Tibial nerve (tissue), 4 donors: ENCODE measurements around the gene GRID1. TPM values are rescaled to one million over a fixed set of nuclear protein-coding genes. Genes with fewer than 3 reads are reported as not detected.

Experiments used
- DNase-seq, 2 donors: peaks; one replicate each; pipeline ENCODE4 v3.0.0-alpha.2; 2019; ENCODE audit warnings: low spot score in 2 of 2
- H3K27ac ChIP-seq, 4 donors: fragments of 200-600 bp; sonication (generic) in 3 of 4; one replicate each; pipeline ENCODE4 v1.5.1; 2017 to 2019; ENCODE audit warnings: mild to moderate bottlenecking in 1 of 4
- H3K27me3 ChIP-seq, 2 donors: fragments of 200-600 bp; sonication (generic) in 1 of 2; one replicate each; pipeline versions ENCODE4 v1.5.1 to v1.6.0; 2017 to 2019
- H3K36me3 ChIP-seq, 3 donors: fragments of 200-600 bp; sonication (generic); one replicate each; pipeline ENCODE4 v1.5.1; 2018 to 2019
- H3K4me1 ChIP-seq, 4 donors: fragments of 200-600 bp; sonication (generic) in 3 of 4; one replicate each; pipeline ENCODE4 v1.5.1; 2017 to 2019
- H3K4me3 ChIP-seq, 4 donors: fragments of 200-600 bp; sonication (generic) in 3 of 4; one replicate each; pipeline ENCODE4 v1.5.1; 2017 to 2019; ENCODE audit warnings: mild to moderate bottlenecking in 1 of 4, moderate library complexity in 1 of 4
- H3K9me3 ChIP-seq, 4 donors: fragments of 200-600 bp; sonication (generic) in 3 of 4; one replicate each; pipeline ENCODE4 v1.5.1; 2017 to 2019
- CTCF ChIP-seq, 5 experiments: fragments of 200-600 bp in 3 of 5; fragments of 450-650 bp in 2 of 5; sonication (generic) in 3 of 5; IDR thresholded peaks; one replicate each; pipeline ENCODE4 v1.5.1; 2016 to 2019; ENCODE audit warnings: antibody characterized with exemption in 5 of 5, mild to moderate bottlenecking in 3 of 5, moderate library complexity in 2 of 5
- EP300 ChIP-seq, 2 donors: sonication (generic); formaldehyde crosslinking; IDR thresholded peaks; one replicate each; pipeline ENCODE4 v1.6.1; 2017; ENCODE audit warnings: antibody characterized with exemption in 2 of 2, mild to moderate bottlenecking in 1 of 2
- POLR2A ChIP-seq, 2 donors: fragments of 450-650 bp; IDR thresholded peaks; one replicate each; pipeline ENCODE4 v1.6.1; 2017; ENCODE audit warnings: antibody characterized with exemption in 2 of 2, mild to moderate bottlenecking in 2 of 2, moderate library complexity in 2 of 2
- WGBS, 2 donors: methylation state at CpG; one replicate each; pipeline ENCODE4 v1.1.5; 2018; 5-methylcytosine and 5-hydroxymethylcytosine counted together
- total RNA-seq, 4 donors: library from RNA; depleted of rRNA; stranded (reverse); fragments of >200 nt; gene quantifications; one replicate each; pipeline ENCODE4 v1.1.0, GENCODE V29; 2016

GRID1 gene
- total RNA-seq, 4 donors from 2014 or later: 7.7 to 16.3 (median 10.5) TPM

GRCh38 chr10:86064931-86065662, 301.5 kb downstream of the GRID1 start:
- no peaks in the 10 kb centered on the region for H3K27me3 ChIP-seq

DNA sequence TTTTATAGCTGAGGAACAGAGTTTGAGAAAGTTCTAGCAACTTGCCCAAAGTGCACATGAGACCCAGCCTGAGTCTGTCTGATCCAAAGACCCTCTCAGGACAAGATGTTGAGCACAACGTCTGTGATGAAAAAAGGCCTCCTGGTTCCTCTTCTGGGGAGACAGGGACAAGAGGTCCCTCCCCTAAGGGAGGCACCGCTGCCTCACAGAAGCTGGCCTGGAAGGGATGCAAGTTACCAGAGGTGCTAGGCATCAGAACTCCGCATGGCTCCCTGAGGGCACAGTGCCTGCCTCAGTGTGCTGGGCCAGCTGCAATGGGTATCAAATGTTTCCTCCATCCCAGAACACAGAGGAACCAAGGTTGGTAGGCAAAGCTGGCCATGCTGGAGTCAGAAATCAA, 302.4 kb downstream of the GRID1 start:
- DNase-seq: no peak
- no peak for TF ChIP-seq EP300 (IDR thresholded peaks at IDR 0.05)
- TF ChIP-seq POLR2A (IDR thresholded peaks at IDR 0.05): no peak
- TF ChIP-seq CTCF (IDR thresholded peaks at IDR 0.05): no peak
- H3K4me1 ChIP-seq: no peaks in the 10 kb centered on the region
- WGBS, 2 donors: 46 to 51% methylated on average over 3 of the region's 3 CpGs
- no peaks in the 10 kb centered on the region for H3K36me3 ChIP-seq
- no peak overlapping the region for H3K27ac ChIP-seq
- H3K9me3 ChIP-seq: no peaks in the 10 kb centered on the region
- H3K27me3 ChIP-seq: no peaks in the 10 kb centered on the region
- H3K4me3 ChIP-seq: no peak overlapping the region

More at GRCh38 chr10:86064931-86065662, 301.5 kb downstream of the GRID1 start:
- H3K36me3 ChIP-seq: no peaks in the 10 kb centered on the region
- H3K27ac ChIP-seq: no peak overlapping the region
- no peaks in the 10 kb centered on the region for H3K4me1 ChIP-seq
- H3K4me3 ChIP-seq: no peak overlapping the region
- 87 to 90% methylated on average over 4 to 5 of the region's 5 CpGs for WGBS, 2 donors
- no peaks in the 10 kb centered on the region for H3K9me3 ChIP-seq
- TF ChIP-seq CTCF (IDR thresholded peaks at IDR 0.05) (no peak), EP300 (IDR thresholded peaks at IDR 0.05) (no peak), POLR2A (IDR thresholded peaks at IDR 0.05) (no peak)
- no peak for DNase-seq

DNA sequence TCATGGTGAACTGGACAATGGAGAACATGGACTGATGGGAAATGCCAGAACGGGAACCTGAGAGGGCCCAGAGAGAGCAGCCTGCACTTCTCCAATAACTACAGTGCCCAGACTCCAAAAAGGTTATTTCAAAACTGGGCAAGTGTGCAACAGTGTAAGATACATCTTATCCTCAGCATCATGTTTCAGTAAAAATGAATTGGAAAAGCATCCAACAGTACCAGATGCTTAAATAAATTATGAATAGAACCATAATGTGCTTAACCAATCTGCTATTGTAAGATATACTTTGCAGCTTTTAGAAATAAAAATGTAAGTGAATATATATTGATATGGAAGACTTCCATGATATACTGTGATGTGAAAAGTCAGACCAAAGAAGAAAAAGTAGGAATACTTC, 303.3 kb downstream of the GRID1 start:
- Histone ChIP-seq H3K27ac (no peak overlapping the region), H3K4me1 (no peaks in the 10 kb centered on the region), H3K27me3 (no peaks in the 10 kb centered on the region), H3K9me3 (no peaks in the 10 kb centered on the region), H3K36me3 (no peaks in the 10 kb centered on the region), H3K4me3 (no peak overlapping the region)
- no peak for TF ChIP-seq POLR2A (IDR thresholded peaks at IDR 0.05)
- TF ChIP-seq EP300 (IDR thresholded peaks at IDR 0.05): no peak
- TF ChIP-seq CTCF (IDR thresholded peaks at IDR 0.05): no peak
- WGBS, 2 donors: 72 to 78% methylated on average over 1 of the region's 1 CpG
- no peak for DNase-seq

DNA sequence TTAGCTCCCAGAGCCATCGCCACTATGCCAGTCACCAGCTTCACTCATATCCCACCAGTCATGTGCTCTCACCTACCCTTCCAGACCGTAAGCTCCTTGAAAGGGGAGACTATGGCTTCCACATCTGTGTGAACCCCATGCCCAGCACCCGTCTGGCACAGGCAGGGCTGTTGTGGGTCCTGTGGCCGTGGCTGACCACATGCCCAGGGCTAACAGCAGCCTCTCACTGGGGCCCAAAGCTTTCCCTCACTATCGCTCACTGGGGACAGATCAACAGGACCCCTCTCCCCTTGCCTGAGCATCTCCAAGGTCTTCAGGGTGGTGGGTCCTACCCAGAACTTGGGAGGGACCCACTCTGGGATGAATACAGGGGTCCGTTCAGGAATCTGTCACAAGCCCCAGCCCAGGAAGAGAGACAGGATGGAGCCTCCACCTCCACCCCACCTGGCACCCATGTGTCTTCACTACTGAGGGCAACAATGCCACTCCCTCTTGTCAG, 303.9 kb downstream of the GRID1 start:
- 91 to 92% methylated on average over 6 of the region's 6 CpGs for WGBS, 2 donors
- H3K27ac ChIP-seq: no peak overlapping the region
- no peak for TF ChIP-seq CTCF (IDR thresholded peaks at IDR 0.05)
- no peak for TF ChIP-seq POLR2A (IDR thresholded peaks at IDR 0.05)
- TF ChIP-seq EP300 (IDR thresholded peaks at IDR 0.05): no peak
- no peaks in the 10 kb centered on the region for H3K27me3 ChIP-seq
- no peak for DNase-seq
- H3K4me1 ChIP-seq: no peaks in the 10 kb centered on the region
- H3K36me3 ChIP-seq: no peaks in the 10 kb centered on the region
- no peak overlapping the region for H3K4me3 ChIP-seq
- H3K9me3 ChIP-seq: no peaks in the 10 kb centered on the region

DNA sequence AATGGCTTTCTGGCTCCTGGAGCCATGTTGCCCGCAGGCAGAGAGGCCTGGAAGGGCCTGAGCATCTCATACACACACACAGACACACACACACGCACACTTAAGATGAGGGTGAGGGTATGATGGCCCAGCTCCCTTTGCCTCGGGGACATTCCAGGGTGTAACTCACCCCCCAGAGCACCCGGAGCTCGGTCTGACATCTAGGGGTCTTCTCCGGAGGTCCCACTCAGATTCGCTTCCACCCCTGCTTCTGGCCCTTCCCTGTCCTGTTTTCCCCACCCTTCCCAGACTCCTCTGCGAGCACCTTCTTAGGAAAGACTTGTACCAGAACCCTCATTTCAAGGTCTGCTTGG, 304.4 kb downstream of the GRID1 start:
- H3K4me1 ChIP-seq: no peaks in the 10 kb centered on the region
- no peaks in the 10 kb centered on the region for H3K9me3 ChIP-seq
- DNase-seq: no peak
- WGBS, 2 donors: 84 to 92% methylated on average over 8 of the region's 8 CpGs
- H3K36me3 ChIP-seq: no peaks in the 10 kb centered on the region
- H3K4me3 ChIP-seq: no peak overlapping the region
- TF ChIP-seq EP300 (IDR thresholded peaks at IDR 0.05) (no peak), POLR2A (IDR thresholded peaks at IDR 0.05) (no peak), CTCF (IDR thresholded peaks at IDR 0.05) (no peak)
- no peaks in the 10 kb centered on the region for H3K27me3 ChIP-seq
- H3K27ac ChIP-seq: no peak overlapping the region
